HEK293 (cell line): ENCODE results near the gene DYNLT2.

Experiments used
- CTCF ChIP-seq: fragments of 450-650 bp; formaldehyde crosslinking; IDR thresholded peaks from 2 replicates; pipeline ENCODE4 v1.5.1; 2016; ENCODE audit warnings: missing biosample characterization, missing genetic modification characterization
- INSM2 ChIP-seq: fragments of 450-650 bp; formaldehyde crosslinking; IDR thresholded peaks from 2 replicates; pipeline ENCODE4 v1.5.1; 2016; ENCODE audit warnings: missing biosample characterization, missing genetic modification characterization
- REST ChIP-seq: fragments of 450-650 bp; formaldehyde crosslinking; IDR thresholded peaks from 2 replicates; pipeline ENCODE4 v1.5.1; 2016; ENCODE audit warnings: missing biosample characterization, missing genetic modification characterization
- ZBTB44 ChIP-seq: fragments of 450-650 bp; IDR thresholded peaks from 2 replicates; pipeline ENCODE4 v1.5.1; 2018; ENCODE audit warnings: missing biosample characterization, mild to moderate bottlenecking, missing genetic modification characterization
- ZEB2 ChIP-seq: fragments of 450-650 bp; formaldehyde crosslinking; IDR thresholded peaks from 2 replicates; pipeline ENCODE4 v1.5.1; 2016; ENCODE audit warnings: missing biosample characterization, missing genetic modification characterization
- ZFP37 ChIP-seq: fragments of 450-650 bp; formaldehyde crosslinking; IDR thresholded peaks from 2 replicates; pipeline ENCODE4 v1.5.1; 2016; ENCODE audit warnings: missing biosample characterization, missing genetic modification characterization
- ZNF341 ChIP-seq: fragments of 450-650 bp; formaldehyde crosslinking; IDR thresholded peaks from 2 replicates; pipeline ENCODE4; 2016; ENCODE audit warnings: low read depth, missing biosample characterization, missing genetic modification characterization
- ZNF549 ChIP-seq: fragments of 450-650 bp; IDR thresholded peaks from 2 replicates; pipeline ENCODE4 v1.5.1; 2018; ENCODE audit warnings: missing biosample characterization, missing genetic modification characterization, mild to moderate bottlenecking, inconsistent platforms, moderate library complexity

GRCh38 chr6:169779896-169780295 is 28.5 kb upstream of the DYNLT2 start:
- no peak for TF ChIP-seq ZNF341 (tag by site-specific recombination)
- no peak for TF ChIP-seq ZEB2 (tag by site-specific recombination)
- no peak for TF ChIP-seq CTCF (tag by site-specific recombination)
- TF ChIP-seq ZNF549 (tag by site-specific recombination): no peak
- TF ChIP-seq ZFP37 (tag by site-specific recombination): no peak
- TF ChIP-seq ZBTB44 (tag by site-specific recombination): no peak
- TF ChIP-seq INSM2 (tag by site-specific recombination): no peak
- TF ChIP-seq REST: no peak
